HCT116 (cell line): ENCODE data around the gene SLC35F6.

Source experiments
- CEBPB ChIP-seq: IDR thresholded peaks from 2 replicates; pipeline ENCODE4 v1.6.1; 2012; ENCODE audit warnings: low read depth
- EGR1 ChIP-seq: IDR thresholded peaks from 2 replicates; pipeline ENCODE4 v1.6.1; 2012; ENCODE audit warnings: low read depth
- ELF1 ChIP-seq: IDR thresholded peaks from 2 replicates; pipeline ENCODE4 v1.6.1; 2012; ENCODE audit warnings: low read depth, borderline replicate concordance
- EZH2 ChIP-seq: fragments of 200-600 bp; sonication (generic); IDR thresholded peaks from 2 replicates; pipeline ENCODE4 v1.6.1; 2017; ENCODE audit warnings: antibody characterized with exemption, mixed run types
- FOSL1 ChIP-seq: IDR thresholded peaks from 2 replicates; pipeline ENCODE4 v1.6.1; 2012; ENCODE audit warnings: low read depth
- POLR2A ChIP-seq: IDR thresholded peaks from 2 replicates; pipeline ENCODE4 v1.7.0; 2011; ENCODE audit warnings: borderline replicate concordance; ENCODE audit not compliant: insufficient read depth, insufficient read length; ENCODE audit errors: extremely low read depth
- POLR2AphosphoS5 ChIP-seq: IDR thresholded peaks from 2 replicates; pipeline ENCODE4 v1.6.1; 2011; ENCODE audit warnings: mild to moderate bottlenecking, low read depth, low read length, moderate library complexity
- REST ChIP-seq: IDR thresholded peaks from 2 replicates; pipeline ENCODE4 v1.6.1; 2012; ENCODE audit warnings: low read depth
- SP1 ChIP-seq: IDR thresholded peaks from 2 replicates; pipeline ENCODE4 v1.6.1; 2012; ENCODE audit warnings: low read depth
- TF ChIP-seq, protein P1 (sequence below), 3 experiments: fragments of 200-600 bp in 1 of 3; sonication (generic) in 1 of 3; IDR thresholded peaks in 2 of 3; conservative IDR thresholded peaks in 1 of 3; 2 replicates each; pipeline ENCODE4 v1.5.1; 2012 to 2017; ENCODE audit warnings: low read depth in 2 of 3, low read length in 2 of 3, antibody characterized with exemption in 1 of 3, borderline replicate concordance in 1 of 3, control low read depth in 1 of 3, mild to moderate bottlenecking in 1 of 3, mixed read lengths in 1 of 3, mixed run types in 1 of 3, moderate library complexity in 1 of 3; ENCODE audit not compliant: insufficient read depth in 1 of 3
- TF ChIP-seq, protein P2 (sequence below): IDR thresholded peaks from 2 replicates; pipeline ENCODE4 v1.6.1; 2012

- TF ChIP-seq EZH2 (no peak), CEBPB (no peak), POLR2AphosphoS5 (no peak), EGR1 (no peak), ELF1 (no peak), SP1 (no peak), POLR2A (peak; percentile 35), REST (no peak), FOSL1 (no peak)
- TF ChIP-seq, protein P1, sequence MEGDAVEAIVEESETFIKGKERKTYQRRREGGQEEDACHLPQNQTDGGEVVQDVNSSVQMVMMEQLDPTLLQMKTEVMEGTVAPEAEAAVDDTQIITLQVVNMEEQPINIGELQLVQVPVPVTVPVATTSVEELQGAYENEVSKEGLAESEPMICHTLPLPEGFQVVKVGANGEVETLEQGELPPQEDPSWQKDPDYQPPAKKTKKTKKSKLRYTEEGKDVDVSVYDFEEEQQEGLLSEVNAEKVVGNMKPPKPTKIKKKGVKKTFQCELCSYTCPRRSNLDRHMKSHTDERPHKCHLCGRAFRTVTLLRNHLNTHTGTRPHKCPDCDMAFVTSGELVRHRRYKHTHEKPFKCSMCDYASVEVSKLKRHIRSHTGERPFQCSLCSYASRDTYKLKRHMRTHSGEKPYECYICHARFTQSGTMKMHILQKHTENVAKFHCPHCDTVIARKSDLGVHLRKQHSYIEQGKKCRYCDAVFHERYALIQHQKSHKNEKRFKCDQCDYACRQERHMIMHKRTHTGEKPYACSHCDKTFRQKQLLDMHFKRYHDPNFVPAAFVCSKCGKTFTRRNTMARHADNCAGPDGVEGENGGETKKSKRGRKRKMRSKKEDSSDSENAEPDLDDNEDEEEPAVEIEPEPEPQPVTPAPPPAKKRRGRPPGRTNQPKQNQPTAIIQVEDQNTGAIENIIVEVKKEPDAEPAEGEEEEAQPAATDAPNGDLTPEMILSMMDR (IDR thresholded peaks at IDR 0.05 in 2 of 3, conservative IDR thresholded peaks at IDR 0.05 in 1 of 3; ENCODE audit: borderline replicate concordance in 1 of 3, insufficient read depth in 1 of 3, low read depth in 2 of 3, low read length in 2 of 3): no peak
- TF ChIP-seq, protein P2, sequence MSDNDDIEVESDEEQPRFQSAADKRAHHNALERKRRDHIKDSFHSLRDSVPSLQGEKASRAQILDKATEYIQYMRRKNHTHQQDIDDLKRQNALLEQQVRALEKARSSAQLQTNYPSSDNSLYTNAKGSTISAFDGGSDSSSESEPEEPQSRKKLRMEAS: no peak
Observed at GRCh38 chr2:26740890-26741302, 23.2 kb upstream of the SLC35F6 start.
